Measurements from ENCODE around the gene FBXL3.

FBXL3 gene

GRCh38 chr13:76983676-76984075 lies 43.3 kb downstream of the FBXL3 start:
- TF ChIP-seq CTCF (IDR thresholded peaks at IDR 0.05; ENCODE audit: insufficient read depth, low read length, missing control alignments) = no peak
- H3K4me3 ChIP-seq (ENCODE audit: low read depth, low read length) = no peak overlapping the region
- POLR2A ChIA-PET = no interaction called here
- CTCF ChIA-PET = no interaction called here
- DNase-seq (ENCODE audit: low read depth, low spot score) = no peak

GRCh38 chr13:76982061-76982460 lies 44.9 kb downstream of the FBXL3 start:
- ChIA-PET CTCF (interaction anchor here (0.9 to 6.9 kb wide), 6 partner anchors 9 to 45 kb away, joined by 3 to 106 read pairs (median 12); partner anchors contain the start of genes CLN5 and FBXL3), POLR2A (no interaction called here)
- no peak for DNase-seq (ENCODE audit: low read depth, low spot score)
- TF ChIP-seq CTCF (IDR thresholded peaks at IDR 0.05; ENCODE audit: insufficient read depth, low read length, missing control alignments) = no peak
- H3K4me3 ChIP-seq (ENCODE audit: low read depth, low read length) = no peak overlapping the region

- CTCF ChIA-PET = interaction anchor here (0.6 to 6.9 kb wide), 30 partner anchors 11 to 666 kb away, joined by 3 to 106 read pairs (median 5); partner anchors contain the start of genes CLN5, FBXL3 and KCTD12
- no peak for DNase-seq (ENCODE audit: low read depth, low spot score)
- POLR2A ChIA-PET = no interaction called here
- peak overlapping the region; percentile 49 for H3K4me3 ChIP-seq (ENCODE audit: low read depth, low read length)
- peak; percentile 100 for TF ChIP-seq CTCF (IDR thresholded peaks at IDR 0.05; ENCODE audit: insufficient read depth, low read length, missing control alignments)
Measured at GRCh38 chr13:76980075-76980718, 46.8 kb downstream of the FBXL3 start.

GRCh38 chr13:76976929-76977328 lies 50.0 kb downstream of the FBXL3 start:
- CTCF ChIA-PET = interaction anchor here (1.8 to 6.9 kb wide), 2 partner anchors 14 to 73 kb away, joined by 4 to 106 read pairs; partner anchors contain the start of gene CLN5
- H3K4me3 ChIP-seq (ENCODE audit: low read depth, low read length) = no peak overlapping the region
- no peak for TF ChIP-seq CTCF (IDR thresholded peaks at IDR 0.05; ENCODE audit: insufficient read depth, low read length, missing control alignments)
- no peak for DNase-seq (ENCODE audit: low read depth, low spot score)
- POLR2A ChIA-PET = no interaction called here

GRCh38 chr13:76976490-76976889 lies 50.5 kb downstream of the FBXL3 start:
- POLR2A ChIA-PET = no interaction called here
- no peak for DNase-seq (ENCODE audit: low read depth, low spot score)
- CTCF ChIA-PET = interaction anchor here (1.8 to 6.9 kb wide), 2 partner anchors 15 to 72 kb away, joined by 4 to 106 read pairs; partner anchors contain the start of gene CLN5

More at GRCh38 chr13:76976490-76976889, 50.5 kb downstream of the FBXL3 start:
- no peak overlapping the region for H3K4me3 ChIP-seq (ENCODE audit: low read depth, low read length)
- TF ChIP-seq CTCF (IDR thresholded peaks at IDR 0.05; ENCODE audit: insufficient read depth, low read length, missing control alignments) = no peak
